Measurements from ENCODE around the gene NKD1. TPM values are rescaled to one million over a fixed set of nuclear protein-coding genes. Genes with fewer than 3 reads are reported as not detected.
A peak's percentile ranks its signal among the peaks of the same experiment; 100 is the strongest.

NKD1 gene
- total RNA-seq, 1 donor from 2014 or later: 1.7 TPM

DNA sequence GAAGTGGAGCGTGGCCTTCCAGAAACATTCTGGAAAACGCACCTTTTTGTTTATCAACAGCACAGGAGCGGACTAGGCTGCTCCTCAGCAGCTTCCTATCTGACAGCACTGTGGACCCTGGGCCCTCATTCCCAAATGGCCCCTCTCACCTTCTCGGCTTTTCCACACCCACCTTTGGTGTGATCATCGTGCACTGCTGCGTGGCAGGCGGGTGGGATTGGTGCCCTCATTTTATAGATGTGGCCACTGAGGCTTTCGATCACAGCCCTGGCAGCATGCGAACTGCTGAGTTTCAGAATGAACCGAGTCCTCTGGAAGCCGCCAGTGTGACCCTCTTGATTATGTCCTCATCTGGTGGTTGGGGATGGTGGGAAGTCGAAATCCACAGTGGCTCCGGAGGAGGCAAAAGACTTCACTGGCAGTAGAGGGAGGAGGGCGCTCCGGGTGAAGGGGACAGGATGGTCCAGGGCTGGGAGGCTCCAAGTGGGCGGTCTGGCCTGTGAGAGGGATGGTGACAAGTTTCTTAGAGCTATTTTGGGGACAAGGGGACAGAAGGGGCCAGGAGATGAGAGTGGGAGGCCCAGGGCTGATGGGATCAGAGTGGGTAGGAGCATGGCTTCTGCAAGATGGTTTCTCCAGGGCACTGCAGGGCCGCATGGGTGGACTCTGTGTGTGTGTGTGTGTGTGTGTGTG, 49.5 kb downstream of the NKD1 start:
- peaks cover 28% of the 10 kb centered on the region for H3K4me1 ChIP-seq
- no peak overlapping the region for H3K4me3 ChIP-seq
- no peak overlapping the region for H3K27ac ChIP-seq
- H3K27me3 ChIP-seq: no peaks in the 10 kb centered on the region
- DNase-seq (ENCODE audit: extremely low spot score in 2 of 2): no peak
- TF ChIP-seq, protein P1, sequence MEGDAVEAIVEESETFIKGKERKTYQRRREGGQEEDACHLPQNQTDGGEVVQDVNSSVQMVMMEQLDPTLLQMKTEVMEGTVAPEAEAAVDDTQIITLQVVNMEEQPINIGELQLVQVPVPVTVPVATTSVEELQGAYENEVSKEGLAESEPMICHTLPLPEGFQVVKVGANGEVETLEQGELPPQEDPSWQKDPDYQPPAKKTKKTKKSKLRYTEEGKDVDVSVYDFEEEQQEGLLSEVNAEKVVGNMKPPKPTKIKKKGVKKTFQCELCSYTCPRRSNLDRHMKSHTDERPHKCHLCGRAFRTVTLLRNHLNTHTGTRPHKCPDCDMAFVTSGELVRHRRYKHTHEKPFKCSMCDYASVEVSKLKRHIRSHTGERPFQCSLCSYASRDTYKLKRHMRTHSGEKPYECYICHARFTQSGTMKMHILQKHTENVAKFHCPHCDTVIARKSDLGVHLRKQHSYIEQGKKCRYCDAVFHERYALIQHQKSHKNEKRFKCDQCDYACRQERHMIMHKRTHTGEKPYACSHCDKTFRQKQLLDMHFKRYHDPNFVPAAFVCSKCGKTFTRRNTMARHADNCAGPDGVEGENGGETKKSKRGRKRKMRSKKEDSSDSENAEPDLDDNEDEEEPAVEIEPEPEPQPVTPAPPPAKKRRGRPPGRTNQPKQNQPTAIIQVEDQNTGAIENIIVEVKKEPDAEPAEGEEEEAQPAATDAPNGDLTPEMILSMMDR (IDR thresholded peaks at IDR 0.05): no peak
- no peaks in the 10 kb centered on the region for H3K9me3 ChIP-seq
- intact Hi-C loops (cut with DNase I): no loop called here
- H3K36me3 ChIP-seq: no peaks in the 10 kb centered on the region

DNA sequence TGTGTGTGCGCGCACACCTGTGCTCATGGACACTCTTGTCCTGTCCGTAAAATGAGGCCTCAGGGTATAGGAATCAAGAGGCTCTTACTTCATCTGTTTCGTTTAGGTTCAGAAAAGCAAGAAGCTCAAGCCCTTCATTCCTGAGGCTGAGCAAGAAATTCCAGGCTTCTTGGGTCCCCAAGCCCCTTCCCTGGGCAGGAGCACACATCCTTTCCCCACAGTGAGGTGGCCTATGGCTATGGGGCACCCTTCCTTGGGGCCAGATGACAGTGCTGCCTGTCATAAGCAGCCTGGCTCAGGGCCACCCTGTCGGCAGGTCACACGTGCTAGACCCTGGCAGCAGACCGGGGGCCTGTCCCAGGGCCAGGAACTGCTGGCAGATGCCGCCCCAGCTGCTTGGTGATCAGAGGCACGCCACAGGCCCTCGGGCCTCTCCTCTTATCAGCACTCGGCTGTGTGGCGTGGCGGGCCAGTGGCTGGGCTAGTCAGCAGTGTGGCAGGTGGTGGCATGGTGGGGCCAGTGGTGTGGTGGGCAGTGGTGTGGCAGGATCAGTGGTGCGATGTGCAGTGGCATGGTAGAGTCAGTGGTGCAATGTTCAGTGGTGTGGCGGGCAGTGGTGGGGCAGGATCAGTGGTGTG, 50.2 kb downstream of the NKD1 start:
- H3K4me3 ChIP-seq: no peak overlapping the region
- no peak overlapping the region for H3K27ac ChIP-seq
- H3K4me1 ChIP-seq: peaks cover 31% of the 10 kb centered on the region
- intact Hi-C loops (cut with DNase I): no loop called here
- H3K27me3 ChIP-seq: no peaks in the 10 kb centered on the region
- H3K9me3 ChIP-seq: no peaks in the 10 kb centered on the region
- no peak for DNase-seq (ENCODE audit: extremely low spot score in 2 of 2)
- H3K36me3 ChIP-seq: no peaks in the 10 kb centered on the region
- TF ChIP-seq, protein P1 (IDR thresholded peaks at IDR 0.05): no peak

DNA sequence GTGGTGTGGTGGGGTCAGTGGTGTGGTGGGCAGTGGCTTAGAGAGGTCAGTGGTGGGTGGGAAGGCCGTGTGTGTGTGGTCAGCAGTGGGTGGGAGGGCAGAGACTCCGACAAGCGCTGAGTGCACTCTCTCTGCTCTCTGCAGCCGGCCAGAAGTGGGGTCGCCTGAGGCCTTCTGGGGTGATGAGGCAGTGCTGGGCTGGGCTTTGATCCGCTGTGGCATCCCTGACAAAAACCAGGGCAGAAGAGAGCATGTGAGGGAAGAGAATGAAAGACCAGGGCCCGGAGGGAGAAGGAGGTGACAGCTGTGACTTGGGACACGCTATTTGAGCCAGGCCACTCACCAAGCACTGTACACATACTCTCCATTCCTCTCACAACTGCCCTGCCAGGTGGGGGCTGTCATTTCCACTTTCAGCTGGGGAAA, 50.8 kb downstream of the NKD1 start:
- Histone ChIP-seq H3K4me3 (no peak overlapping the region), H3K27me3 (no peaks in the 10 kb centered on the region), H3K36me3 (no peaks in the 10 kb centered on the region), H3K4me1 (peaks cover 36% of the 10 kb centered on the region), H3K9me3 (no peaks in the 10 kb centered on the region), H3K27ac (no peak overlapping the region)
- DNase-seq (ENCODE audit: extremely low spot score in 2 of 2): no peak
- intact Hi-C loops (cut with DNase I): no loop called here
- TF ChIP-seq POLR2AphosphoS5 (IDR thresholded peaks at IDR 0.05; ENCODE audit: insufficient read depth in 1 of 2, low read depth in 1 of 2) (no peak), POLR2A (IDR thresholded peaks at IDR 0.05) (no peak)
- TF ChIP-seq, protein P1 (IDR thresholded peaks at IDR 0.05): no peak

DNA sequence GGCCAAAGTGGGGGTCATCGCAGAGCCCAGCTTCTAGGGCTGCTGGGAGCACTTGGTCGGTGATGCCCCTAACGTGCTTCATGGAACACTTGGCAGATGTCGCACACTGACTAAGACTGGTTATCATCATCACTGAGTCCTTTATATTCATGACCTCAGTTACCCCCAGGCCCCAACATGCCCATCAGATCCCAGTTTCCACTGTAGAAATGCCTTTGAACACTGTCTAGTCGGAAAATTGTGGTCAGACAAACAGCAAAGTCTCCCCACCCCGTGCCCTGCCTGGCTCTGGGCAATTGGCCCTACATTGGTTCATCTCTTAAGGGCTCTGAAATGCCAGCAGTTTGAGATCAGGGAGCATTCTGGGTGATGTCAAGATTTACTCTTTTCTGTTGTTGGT, 51.3 kb downstream of the NKD1 start:
- peaks cover 38% of the 10 kb centered on the region for H3K4me1 ChIP-seq
- DNase-seq (ENCODE audit: extremely low spot score in 2 of 2): no peak
- no peaks in the 10 kb centered on the region for H3K36me3 ChIP-seq
- intact Hi-C loops (cut with DNase I): no loop called here
- no peaks in the 10 kb centered on the region for H3K27me3 ChIP-seq
- TF ChIP-seq, protein P1 (IDR thresholded peaks at IDR 0.05): no peak
- TF ChIP-seq POLR2AphosphoS5 (IDR thresholded peaks at IDR 0.05; ENCODE audit: insufficient read depth in 1 of 2, low read depth in 1 of 2) (no peak), POLR2A (IDR thresholded peaks at IDR 0.05) (no peak)
- H3K9me3 ChIP-seq: no peaks in the 10 kb centered on the region
- H3K4me3 ChIP-seq: no peak overlapping the region
- no peak overlapping the region for H3K27ac ChIP-seq

DNA sequence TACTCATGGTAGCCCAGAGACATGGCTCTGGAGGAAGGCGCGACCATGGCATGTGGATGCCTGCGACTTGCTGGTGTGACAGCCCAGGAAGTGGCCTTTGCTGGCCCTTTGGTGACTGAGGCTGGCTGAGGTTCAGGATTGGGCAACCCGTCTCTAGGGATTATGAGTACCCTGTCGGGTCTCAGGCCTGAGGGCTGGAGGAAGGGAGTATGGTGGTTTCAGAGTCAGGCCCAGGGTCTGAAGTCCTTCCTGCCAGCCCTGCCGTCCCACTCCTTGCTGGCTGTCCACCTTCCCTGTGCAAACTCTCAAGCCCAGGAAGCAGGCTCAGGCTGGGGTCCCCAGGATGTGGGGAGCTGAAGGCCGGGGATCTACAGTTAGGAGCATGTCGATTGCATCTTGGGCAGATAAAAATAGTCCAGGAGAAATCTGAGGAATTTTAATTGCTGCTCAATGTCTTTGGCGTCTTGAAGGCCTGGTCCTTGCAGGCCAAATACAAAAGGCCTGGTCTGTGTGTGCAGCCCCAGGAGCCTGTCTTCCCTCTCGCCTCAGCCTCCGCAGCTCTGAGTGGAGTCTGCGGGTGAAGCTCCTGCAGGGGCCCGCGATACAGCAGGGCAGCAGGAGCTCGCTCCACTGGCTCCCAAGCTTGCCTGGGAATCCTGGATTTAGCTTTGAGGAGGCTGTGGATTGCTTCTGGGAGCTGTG, 52.5 kb downstream of the NKD1 start:
- intact Hi-C loops (cut with DNase I): no loop called here
- Histone ChIP-seq H3K9me3 (no peaks in the 10 kb centered on the region), H3K36me3 (no peaks in the 10 kb centered on the region), H3K27me3 (no peaks in the 10 kb centered on the region), H3K4me3 (no peak overlapping the region), H3K27ac (peak overlapping the region; percentile 58), H3K4me1 (peaks cover 38% of the 10 kb centered on the region)
- no peak for TF ChIP-seq POLR2AphosphoS5 (IDR thresholded peaks at IDR 0.05; ENCODE audit: insufficient read depth in 1 of 2, low read depth in 1 of 2)
- TF ChIP-seq, protein P1 (IDR thresholded peaks at IDR 0.05): no peak
- TF ChIP-seq POLR2A (IDR thresholded peaks at IDR 0.05): no peak
- DNase-seq (ENCODE audit: extremely low spot score in 2 of 2): no peak

Data from vagina (tissue), 2 donors.